Liver (tissue), 3 donors: ENCODE measurements around the gene AHR.

Experiments
- HNF4A ChIP-seq, 2 donors: conservative IDR thresholded peaks; 2 replicates each; pipeline ENCODE4 v1.6.1; 2016; ENCODE audit warnings: antibody characterized with exemption in 2 of 2, mild to moderate bottlenecking in 2 of 2
- JUND ChIP-seq, 2 donors: IDR thresholded peaks; 2 replicates each; pipeline ENCODE4 v1.6.1; 2016; ENCODE audit warnings: antibody characterized with exemption in 2 of 2
- RAD21 ChIP-seq, 2 donors: IDR thresholded peaks; 2 replicates each; pipeline ENCODE4 v1.6.1; 2016; ENCODE audit warnings: antibody characterized with exemption in 2 of 2, mild to moderate bottlenecking in 2 of 2
- TAF1 ChIP-seq: conservative IDR thresholded peaks from 2 replicates; pipeline ENCODE4 v1.6.1; 2016; ENCODE audit warnings: antibody characterized with exemption, mild to moderate bottlenecking
- YY1 ChIP-seq: IDR thresholded peaks from 2 replicates; pipeline ENCODE4 v1.6.1; 2016; ENCODE audit warnings: antibody characterized with exemption, mild to moderate bottlenecking
- TF ChIP-seq, protein P1 (sequence below): fragments of 150-350 bp; IDR thresholded peaks from 2 replicates; pipeline ENCODE4 v1.5.1; 2017; ENCODE audit warnings: improper control_type of control experiment, low read depth, low read length; ENCODE audit not compliant: missing input control
- TF ChIP-seq, protein P2 (sequence below): IDR thresholded peaks from 2 replicates; pipeline ENCODE4 v1.6.1; 2016; ENCODE audit warnings: antibody characterized with exemption, mild to moderate bottlenecking
- donor health status: healthy.
- donor health status: healthy.

DNA sequence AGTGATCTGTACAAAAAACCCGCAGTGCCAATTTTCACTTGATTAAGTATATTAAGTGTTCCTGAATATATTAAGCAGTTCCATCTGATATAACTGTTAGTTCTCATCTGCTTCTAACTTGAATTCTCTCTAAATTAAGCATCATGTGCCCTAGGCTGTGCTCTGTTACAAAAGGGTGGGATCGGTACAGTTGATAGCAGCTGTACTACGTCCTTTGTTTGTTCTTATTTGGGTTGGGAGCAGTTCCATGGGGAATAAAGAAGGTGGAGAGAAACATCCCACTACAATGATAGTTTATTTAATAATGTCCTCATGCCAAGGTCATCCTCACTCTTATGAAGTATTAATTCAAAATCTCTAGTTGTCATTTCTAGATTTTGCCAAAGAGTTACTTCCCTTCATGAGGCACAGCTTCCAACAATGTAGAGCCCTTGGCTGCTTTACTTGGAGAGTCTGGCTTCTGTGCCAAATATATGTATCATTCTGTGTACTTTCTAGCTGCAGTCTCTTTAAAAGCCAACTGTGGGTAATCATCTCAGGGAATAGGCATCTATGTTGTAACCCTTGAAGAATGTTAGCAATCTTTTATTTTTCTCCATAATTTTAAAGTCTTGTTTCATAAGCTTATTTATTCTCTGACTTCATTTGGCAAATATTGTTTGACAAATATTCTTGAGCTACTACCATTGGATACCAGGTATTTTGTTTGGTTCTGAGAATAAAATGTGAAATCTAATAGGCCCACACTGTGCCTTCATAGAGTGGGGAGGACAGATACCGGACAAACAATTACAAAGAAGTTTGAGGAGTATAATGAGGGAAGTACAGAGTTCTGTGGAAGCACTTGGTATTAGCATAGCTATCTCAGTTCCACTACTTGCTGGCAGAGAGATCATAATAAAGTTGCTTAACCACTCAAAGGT lies 22.4 kb upstream of the AHR start:
- TF ChIP-seq, protein P1, sequence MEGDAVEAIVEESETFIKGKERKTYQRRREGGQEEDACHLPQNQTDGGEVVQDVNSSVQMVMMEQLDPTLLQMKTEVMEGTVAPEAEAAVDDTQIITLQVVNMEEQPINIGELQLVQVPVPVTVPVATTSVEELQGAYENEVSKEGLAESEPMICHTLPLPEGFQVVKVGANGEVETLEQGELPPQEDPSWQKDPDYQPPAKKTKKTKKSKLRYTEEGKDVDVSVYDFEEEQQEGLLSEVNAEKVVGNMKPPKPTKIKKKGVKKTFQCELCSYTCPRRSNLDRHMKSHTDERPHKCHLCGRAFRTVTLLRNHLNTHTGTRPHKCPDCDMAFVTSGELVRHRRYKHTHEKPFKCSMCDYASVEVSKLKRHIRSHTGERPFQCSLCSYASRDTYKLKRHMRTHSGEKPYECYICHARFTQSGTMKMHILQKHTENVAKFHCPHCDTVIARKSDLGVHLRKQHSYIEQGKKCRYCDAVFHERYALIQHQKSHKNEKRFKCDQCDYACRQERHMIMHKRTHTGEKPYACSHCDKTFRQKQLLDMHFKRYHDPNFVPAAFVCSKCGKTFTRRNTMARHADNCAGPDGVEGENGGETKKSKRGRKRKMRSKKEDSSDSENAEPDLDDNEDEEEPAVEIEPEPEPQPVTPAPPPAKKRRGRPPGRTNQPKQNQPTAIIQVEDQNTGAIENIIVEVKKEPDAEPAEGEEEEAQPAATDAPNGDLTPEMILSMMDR = no peak
- no peak for TF ChIP-seq JUND (IDR thresholded peaks at IDR 0.05)
- TF ChIP-seq YY1 = no peak
- no peak for TF ChIP-seq HNF4A (conservative IDR thresholded peaks at IDR 0.05)
- TF ChIP-seq TAF1 = no peak
- no peak for TF ChIP-seq RAD21 (IDR thresholded peaks at IDR 0.05)
- TF ChIP-seq, protein P2, sequence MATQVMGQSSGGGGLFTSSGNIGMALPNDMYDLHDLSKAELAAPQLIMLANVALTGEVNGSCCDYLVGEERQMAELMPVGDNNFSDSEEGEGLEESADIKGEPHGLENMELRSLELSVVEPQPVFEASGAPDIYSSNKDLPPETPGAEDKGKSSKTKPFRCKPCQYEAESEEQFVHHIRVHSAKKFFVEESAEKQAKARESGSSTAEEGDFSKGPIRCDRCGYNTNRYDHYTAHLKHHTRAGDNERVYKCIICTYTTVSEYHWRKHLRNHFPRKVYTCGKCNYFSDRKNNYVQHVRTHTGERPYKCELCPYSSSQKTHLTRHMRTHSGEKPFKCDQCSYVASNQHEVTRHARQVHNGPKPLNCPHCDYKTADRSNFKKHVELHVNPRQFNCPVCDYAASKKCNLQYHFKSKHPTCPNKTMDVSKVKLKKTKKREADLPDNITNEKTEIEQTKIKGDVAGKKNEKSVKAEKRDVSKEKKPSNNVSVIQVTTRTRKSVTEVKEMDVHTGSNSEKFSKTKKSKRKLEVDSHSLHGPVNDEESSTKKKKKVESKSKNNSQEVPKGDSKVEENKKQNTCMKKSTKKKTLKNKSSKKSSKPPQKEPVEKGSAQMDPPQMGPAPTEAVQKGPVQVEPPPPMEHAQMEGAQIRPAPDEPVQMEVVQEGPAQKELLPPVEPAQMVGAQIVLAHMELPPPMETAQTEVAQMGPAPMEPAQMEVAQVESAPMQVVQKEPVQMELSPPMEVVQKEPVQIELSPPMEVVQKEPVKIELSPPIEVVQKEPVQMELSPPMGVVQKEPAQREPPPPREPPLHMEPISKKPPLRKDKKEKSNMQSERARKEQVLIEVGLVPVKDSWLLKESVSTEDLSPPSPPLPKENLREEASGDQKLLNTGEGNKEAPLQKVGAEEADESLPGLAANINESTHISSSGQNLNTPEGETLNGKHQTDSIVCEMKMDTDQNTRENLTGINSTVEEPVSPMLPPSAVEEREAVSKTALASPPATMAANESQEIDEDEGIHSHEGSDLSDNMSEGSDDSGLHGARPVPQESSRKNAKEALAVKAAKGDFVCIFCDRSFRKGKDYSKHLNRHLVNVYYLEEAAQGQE = no peak
